Gastrocnemius medialis (tissue), 4 donors: Measurements from ENCODE around the gene SLC18A3. TPM values are rescaled to one million over a fixed set of nuclear protein-coding genes. Genes with fewer than 3 reads are reported as not detected.

Experiments
- ATAC-seq, 2 donors: fragments of 150-250 bp; one replicate each; pipeline ENCODE4 v1.9.1; 2016
- DNase-seq, 2 donors: peaks; one replicate each; pipeline ENCODE4 v3.0.0-alpha.2; 2019
- H3K27ac ChIP-seq, 4 donors: fragments of 200-600 bp; sonication (generic); 1 replicate in 1 of 4; 2 replicates in 3 of 4; pipeline ENCODE4 v1.5.1; 2016 to 2018; ENCODE audit warnings: mild to moderate bottlenecking in 2 of 4, moderate library complexity in 1 of 4
- H3K27me3 ChIP-seq, 3 donors: fragments of 200-600 bp; sonication (generic) in 2 of 3; 1 replicate in 1 of 3; 2 replicates in 2 of 3; pipeline versions ENCODE4 v1.5.1 to v1.6.0; 2016 to 2019; ENCODE audit warnings: mild to moderate bottlenecking in 1 of 3, moderate library complexity in 1 of 3
- H3K36me3 ChIP-seq, 2 donors: fragments of 200-600 bp; sonication (generic) in 1 of 2; one replicate each; pipeline ENCODE4 v1.5.1; 2017 to 2018
- H3K4me1 ChIP-seq, 2 donors: fragments of 200-600 bp; sonication (generic) in 1 of 2; one replicate each; pipeline ENCODE4 v1.5.1; 2016 to 2017; ENCODE audit warnings: mild to moderate bottlenecking in 2 of 2
- H3K4me3 ChIP-seq, 4 donors: fragments of 200-600 bp; sonication (generic) in 3 of 4; 1 replicate in 1 of 4; 2 replicates in 3 of 4; pipeline ENCODE4 v1.5.1; 2016 to 2019; ENCODE audit warnings: mild to moderate bottlenecking in 2 of 4
- H3K9me3 ChIP-seq, 3 donors: fragments of 200-600 bp; sonication (generic) in 2 of 3; 1 replicate in 1 of 3; 2 replicates in 2 of 3; pipeline ENCODE4 v1.5.1; 2016 to 2019
- CTCF ChIP-seq, 5 experiments: fragments of 450-650 bp in 3 of 5; fragments of 200-600 bp in 2 of 5; sonication (generic) in 2 of 5; IDR thresholded peaks in 4 of 5; conservative IDR thresholded peaks in 1 of 5; 1 replicate in 4 of 5; 2 replicates in 1 of 5; pipeline ENCODE4 v1.5.1; 2016 to 2019; ENCODE audit warnings: antibody characterized with exemption in 5 of 5, mild to moderate bottlenecking in 3 of 5, moderate library complexity in 3 of 5
- POLR2A ChIP-seq, 2 donors: fragments of 450-650 bp; IDR thresholded peaks; one replicate each; pipeline ENCODE4 v1.6.1; 2017; ENCODE audit warnings: antibody characterized with exemption in 2 of 2, mild to moderate bottlenecking in 2 of 2, moderate library complexity in 2 of 2
- in situ Hi-C, 4 donors: fragments of 200-750 bp; cut with MboI; loops; one replicate each; pipeline versions ENCODE4 v1.15.0 to v1.8.0; 2017; ENCODE audit warnings: low sequenced_read_pairs in 4 of 4
- intact Hi-C: fragments of 100-400 bp; cut with DNase I; formaldehyde crosslinking; loops from one replicate; pipeline ENCODE4 v1.15.1; 2023; ENCODE audit warnings: low total_unique reads
- total RNA-seq, 4 donors: library from RNA; depleted of rRNA; stranded (reverse); fragments of >200 nt; gene quantifications; one replicate each; pipeline versions ENCODE4 v1.1.0 to v1.2.3, GENCODE V29; 2016

Gene SLC18A3
- total RNA-seq, 4 donors from 2014 or later: not detected

- Histone ChIP-seq H3K27me3 (no peaks in the 10 kb centered on the region), H3K9me3 (no peaks in the 10 kb centered on the region), H3K36me3 (no peaks in the 10 kb centered on the region), H3K27ac (no peak overlapping the region), H3K4me3 (no peak overlapping the region), H3K4me1 (no peaks in the 10 kb centered on the region)
- intact Hi-C loops (no loop called here), in situ Hi-C loops (no loop called here)
- no peak for TF ChIP-seq POLR2A (IDR thresholded peaks at IDR 0.05)
- ATAC-seq: no peak
- DNase-seq: no peak
These were observed 19.3 kb downstream of the SLC18A3 start for GRCh38 chr10:49629431-49629881.

GRCh38 chr10:49631975-49632374, 21.9 kb downstream of the SLC18A3 start:
- no peaks in the 10 kb centered on the region for H3K36me3 ChIP-seq
- H3K27me3 ChIP-seq: no peaks in the 10 kb centered on the region
- intact Hi-C loops: no loop called here
- no peak for TF ChIP-seq CTCF (IDR thresholded peaks at IDR 0.05 in 4 of 5, conservative IDR thresholded peaks at IDR 0.05 in 1 of 5)
- TF ChIP-seq POLR2A (IDR thresholded peaks at IDR 0.05): no peak
- in situ Hi-C loops: no loop called here
- no peak for ATAC-seq
- H3K9me3 ChIP-seq: no peaks in the 10 kb centered on the region
- DNase-seq: no peak
- no peaks in the 10 kb centered on the region for H3K4me1 ChIP-seq
- H3K4me3 ChIP-seq: no peak overlapping the region
- no peak overlapping the region for H3K27ac ChIP-seq

DNA sequence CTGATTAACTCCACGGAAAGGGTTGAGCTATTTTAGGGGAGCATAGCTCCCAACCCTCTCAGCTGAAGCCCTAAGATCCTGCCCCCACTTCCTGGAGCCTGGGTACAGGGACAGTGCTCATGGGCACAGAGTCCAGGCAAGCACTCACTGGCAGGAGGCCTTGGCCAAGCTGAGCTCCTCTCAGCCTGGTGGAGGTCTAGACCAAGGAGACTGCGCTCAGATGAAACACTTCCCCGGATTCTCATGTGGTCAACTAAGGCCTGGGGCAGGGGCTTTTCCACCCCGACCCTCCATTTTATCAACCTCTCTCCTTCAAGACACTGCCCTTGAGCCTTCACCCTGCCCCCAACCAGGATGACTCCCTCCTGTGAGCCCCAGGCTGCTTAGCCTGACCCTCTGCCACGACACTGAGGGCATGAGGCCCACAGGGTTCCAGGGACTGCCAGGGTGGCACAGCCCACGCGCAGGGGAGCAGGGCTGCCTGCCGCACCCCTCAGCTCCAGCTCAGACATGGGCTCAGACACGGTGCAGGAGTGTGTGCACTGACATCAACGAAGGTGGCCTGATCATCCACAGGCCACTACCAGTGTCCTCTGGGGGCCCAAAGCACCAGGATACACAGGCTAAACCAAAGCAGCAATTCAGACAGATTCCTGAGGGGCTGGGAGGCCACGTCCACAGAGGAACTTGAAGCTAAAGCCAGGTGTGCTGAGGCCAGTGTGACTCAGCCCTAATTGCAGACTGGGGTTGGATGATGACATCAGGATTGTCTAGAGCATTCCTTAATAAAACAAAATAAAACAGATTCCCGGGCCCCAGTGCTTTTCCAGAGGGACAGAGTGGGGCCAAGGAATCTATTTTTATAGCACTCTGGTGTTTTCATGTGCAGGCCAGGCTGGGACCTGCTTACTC, 22.6 kb downstream of the SLC18A3 start:
- intact Hi-C loops (no loop called here), in situ Hi-C loops (no loop called here)
- Histone ChIP-seq H3K9me3 (no peaks in the 10 kb centered on the region), H3K4me1 (no peaks in the 10 kb centered on the region), H3K27me3 (no peaks in the 10 kb centered on the region), H3K4me3 (no peak overlapping the region), H3K36me3 (no peaks in the 10 kb centered on the region), H3K27ac (no peak overlapping the region)
- DNase-seq: no peak
- no peak for ATAC-seq
- TF ChIP-seq CTCF (IDR thresholded peaks at IDR 0.05 in 4 of 5, conservative IDR thresholded peaks at IDR 0.05 in 1 of 5) (no peak), POLR2A (IDR thresholded peaks at IDR 0.05) (no peak)

DNA sequence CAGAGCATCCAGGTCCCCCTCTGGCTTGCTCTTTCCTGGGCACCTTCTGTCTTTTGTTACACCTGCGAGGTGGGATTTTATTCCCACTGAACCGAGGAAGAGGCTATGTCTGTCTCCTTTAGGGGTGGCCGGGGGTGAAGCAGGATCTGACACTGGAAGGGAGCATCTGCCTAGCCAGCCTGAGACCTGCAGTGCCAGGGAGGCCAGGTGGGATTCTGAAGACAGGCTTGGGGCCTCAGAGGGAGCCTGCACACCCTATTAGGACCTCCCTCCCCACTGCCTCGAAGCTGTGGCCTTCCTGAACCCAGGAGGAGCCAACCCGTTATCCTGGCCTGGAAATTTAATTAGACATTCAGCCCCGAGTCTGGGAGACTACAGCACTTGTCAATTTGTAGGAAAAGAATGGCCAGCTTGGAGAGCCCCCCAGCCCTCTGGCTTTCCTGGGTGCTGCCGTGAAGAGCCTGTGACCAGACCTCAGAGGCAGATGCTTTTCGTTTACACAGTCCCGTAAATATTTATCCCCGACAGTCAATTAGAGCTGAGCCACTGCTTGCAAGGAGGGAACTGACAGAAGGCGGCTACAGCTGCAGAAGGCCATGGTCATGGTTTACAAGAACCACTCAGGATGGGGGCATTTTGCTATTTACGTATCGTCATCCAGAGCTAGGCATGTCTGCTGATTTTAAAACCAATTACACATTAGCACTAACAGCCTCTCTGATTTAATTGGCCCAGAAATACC, 23.4 kb downstream of the SLC18A3 start:
- Histone ChIP-seq H3K36me3 (no peaks in the 10 kb centered on the region), H3K9me3 (no peaks in the 10 kb centered on the region), H3K4me1 (no peaks in the 10 kb centered on the region), H3K4me3 (no peak overlapping the region), H3K27ac (no peak overlapping the region), H3K27me3 (peaks cover 0 to 3% (median 0%) of the 10 kb centered on the region in 3 donors)
- in situ Hi-C loops (no loop called here), intact Hi-C loops (no loop called here)
- TF ChIP-seq CTCF (IDR thresholded peaks at IDR 0.05 in 4 of 5, conservative IDR thresholded peaks at IDR 0.05 in 1 of 5) (no peak), POLR2A (IDR thresholded peaks at IDR 0.05) (no peak)
- DNase-seq (no peak), ATAC-seq (no peak)

DNA sequence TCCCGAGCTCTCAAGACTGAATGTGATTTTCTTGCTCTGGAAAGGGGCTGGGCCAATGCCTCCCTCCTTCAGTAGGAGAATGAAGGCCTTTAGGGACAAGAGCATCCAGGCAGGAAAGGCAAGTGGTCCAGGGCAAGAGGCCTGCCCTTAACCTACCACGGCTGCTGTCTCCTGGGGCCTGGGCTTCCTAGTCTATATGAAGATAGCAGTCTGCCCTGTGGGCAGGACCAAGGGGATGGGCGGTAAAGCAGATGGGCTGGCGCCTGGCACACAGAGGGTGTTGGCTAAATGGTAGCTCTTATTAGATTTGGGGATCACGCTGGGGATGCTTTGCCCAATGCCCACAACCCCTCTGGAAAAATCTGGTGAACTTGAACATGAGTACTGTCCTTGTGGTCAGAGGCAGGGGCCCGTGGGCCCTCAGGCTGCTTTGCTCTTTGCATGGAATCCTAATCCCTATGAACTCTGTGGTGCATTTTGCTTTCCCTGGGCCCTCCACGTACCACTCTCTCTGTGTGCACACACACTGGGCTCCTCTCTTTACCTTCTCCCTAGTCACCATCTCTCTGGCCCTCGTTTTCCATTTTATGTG, 24.1 kb downstream of the SLC18A3 start:
- no peak for DNase-seq

More for the DNA sequence above, 24.1 kb downstream of the SLC18A3 start:
- H3K9me3 ChIP-seq: no peaks in the 10 kb centered on the region
- TF ChIP-seq CTCF (IDR thresholded peaks at IDR 0.05 in 4 of 5, conservative IDR thresholded peaks at IDR 0.05 in 1 of 5) (no peak), POLR2A (IDR thresholded peaks at IDR 0.05) (no peak)
- intact Hi-C loops (no loop called here), in situ Hi-C loops (no loop called here)
- no peak overlapping the region for H3K4me3 ChIP-seq
- H3K36me3 ChIP-seq: no peaks in the 10 kb centered on the region
- no peaks in the 10 kb centered on the region for H3K4me1 ChIP-seq
- no peak overlapping the region for H3K27ac ChIP-seq
- no peak for ATAC-seq
- peaks cover 0 to 3% (median 0%) of the 10 kb centered on the region in 3 donors for H3K27me3 ChIP-seq
